ENCODE data around the gene TMEM170B.

Gene TMEM170B

GRCh38 chr6:11622156-11622555 is 84.6 kb downstream of the TMEM170B start:
- no peak for DNase-seq

GRCh38 chr6:11623272-11623671 is 85.7 kb downstream of the TMEM170B start:
- DNase-seq, result no peak

GRCh38 chr6:11625302-11625701 is 87.8 kb downstream of the TMEM170B start:
- DNase-seq, result no peak

GRCh38 chr6:11626356-11626755 is 88.8 kb downstream of the TMEM170B start:
- DNase-seq, result no peak

- peak; percentile 58 for DNase-seq
Measured at GRCh38 chr6:11628562-11628961, 91.0 kb downstream of the TMEM170B start.

- no peak for DNase-seq
Measured at GRCh38 chr6:11631008-11631407, 93.5 kb downstream of the TMEM170B start.

- DNase-seq, result no peak
Measured at GRCh38 chr6:11631539-11631938, 94.0 kb downstream of the TMEM170B start.

GRCh38 chr6:11632231-11632630 is 94.7 kb downstream of the TMEM170B start:
- DNase-seq, result no peak

- no peak for DNase-seq
Measured at GRCh38 chr6:11632795-11633511, 95.4 kb downstream of the TMEM170B start.
